Measurements from ENCODE around the gene DEK.

DNA sequence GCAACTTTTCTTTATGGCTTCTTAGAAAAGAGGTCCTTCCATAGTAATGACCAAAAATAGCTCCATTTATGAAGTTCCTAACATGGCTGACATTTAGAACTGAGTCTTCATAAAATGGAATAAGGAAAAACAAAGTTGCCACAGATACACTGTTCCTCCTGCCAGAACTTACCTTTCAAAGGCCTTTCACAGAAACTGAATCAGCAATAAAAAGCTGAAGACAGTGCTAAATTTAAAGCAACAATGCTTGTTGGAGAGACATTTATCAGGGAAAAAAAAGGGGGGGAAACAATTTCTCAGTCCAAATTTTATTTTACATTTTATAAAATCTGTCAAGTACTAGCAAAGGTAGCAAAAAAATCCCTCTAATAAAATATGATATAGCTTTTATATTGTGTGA lies 17.3 kb downstream of the DEK start:
- TF ChIP-seq, protein P1, sequence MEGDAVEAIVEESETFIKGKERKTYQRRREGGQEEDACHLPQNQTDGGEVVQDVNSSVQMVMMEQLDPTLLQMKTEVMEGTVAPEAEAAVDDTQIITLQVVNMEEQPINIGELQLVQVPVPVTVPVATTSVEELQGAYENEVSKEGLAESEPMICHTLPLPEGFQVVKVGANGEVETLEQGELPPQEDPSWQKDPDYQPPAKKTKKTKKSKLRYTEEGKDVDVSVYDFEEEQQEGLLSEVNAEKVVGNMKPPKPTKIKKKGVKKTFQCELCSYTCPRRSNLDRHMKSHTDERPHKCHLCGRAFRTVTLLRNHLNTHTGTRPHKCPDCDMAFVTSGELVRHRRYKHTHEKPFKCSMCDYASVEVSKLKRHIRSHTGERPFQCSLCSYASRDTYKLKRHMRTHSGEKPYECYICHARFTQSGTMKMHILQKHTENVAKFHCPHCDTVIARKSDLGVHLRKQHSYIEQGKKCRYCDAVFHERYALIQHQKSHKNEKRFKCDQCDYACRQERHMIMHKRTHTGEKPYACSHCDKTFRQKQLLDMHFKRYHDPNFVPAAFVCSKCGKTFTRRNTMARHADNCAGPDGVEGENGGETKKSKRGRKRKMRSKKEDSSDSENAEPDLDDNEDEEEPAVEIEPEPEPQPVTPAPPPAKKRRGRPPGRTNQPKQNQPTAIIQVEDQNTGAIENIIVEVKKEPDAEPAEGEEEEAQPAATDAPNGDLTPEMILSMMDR (IDR thresholded peaks at IDR 0.05 in 2 of 3, conservative IDR thresholded peaks at IDR 0.05 in 1 of 3; ENCODE audit: borderline replicate concordance in 1 of 3, insufficient read depth in 1 of 3, low read depth in 2 of 3, low read length in 2 of 3) = no peak
- no peak for TF ChIP-seq EZH2 (IDR thresholded peaks at IDR 0.05)
- TF ChIP-seq EZH2phosphoT487 (IDR thresholded peaks at IDR 0.05; ENCODE audit: borderline replicate concordance) = no peak
- TF ChIP-seq RAD21 (IDR thresholded peaks at IDR 0.05; ENCODE audit: low read depth) = no peak
- no peak for TF ChIP-seq POLR2A (IDR thresholded peaks at IDR 0.05; ENCODE audit: borderline replicate concordance, extremely low read depth, insufficient read depth, insufficient read length)
- TF ChIP-seq, protein P2, sequence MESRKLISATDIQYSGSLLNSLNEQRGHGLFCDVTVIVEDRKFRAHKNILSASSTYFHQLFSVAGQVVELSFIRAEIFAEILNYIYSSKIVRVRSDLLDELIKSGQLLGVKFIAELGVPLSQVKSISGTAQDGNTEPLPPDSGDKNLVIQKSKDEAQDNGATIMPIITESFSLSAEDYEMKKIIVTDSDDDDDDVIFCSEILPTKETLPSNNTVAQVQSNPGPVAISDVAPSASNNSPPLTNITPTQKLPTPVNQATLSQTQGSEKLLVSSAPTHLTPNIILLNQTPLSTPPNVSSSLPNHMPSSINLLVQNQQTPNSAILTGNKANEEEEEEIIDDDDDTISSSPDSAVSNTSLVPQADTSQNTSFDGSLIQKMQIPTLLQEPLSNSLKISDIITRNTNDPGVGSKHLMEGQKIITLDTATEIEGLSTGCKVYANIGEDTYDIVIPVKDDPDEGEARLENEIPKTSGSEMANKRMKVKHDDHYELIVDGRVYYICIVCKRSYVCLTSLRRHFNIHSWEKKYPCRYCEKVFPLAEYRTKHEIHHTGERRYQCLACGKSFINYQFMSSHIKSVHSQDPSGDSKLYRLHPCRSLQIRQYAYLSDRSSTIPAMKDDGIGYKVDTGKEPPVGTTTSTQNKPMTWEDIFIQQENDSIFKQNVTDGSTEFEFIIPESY (IDR thresholded peaks at IDR 0.05; ENCODE audit: extremely low read depth, insufficient replicate concordance, low read length) = no peak
- TF ChIP-seq, protein P3, sequence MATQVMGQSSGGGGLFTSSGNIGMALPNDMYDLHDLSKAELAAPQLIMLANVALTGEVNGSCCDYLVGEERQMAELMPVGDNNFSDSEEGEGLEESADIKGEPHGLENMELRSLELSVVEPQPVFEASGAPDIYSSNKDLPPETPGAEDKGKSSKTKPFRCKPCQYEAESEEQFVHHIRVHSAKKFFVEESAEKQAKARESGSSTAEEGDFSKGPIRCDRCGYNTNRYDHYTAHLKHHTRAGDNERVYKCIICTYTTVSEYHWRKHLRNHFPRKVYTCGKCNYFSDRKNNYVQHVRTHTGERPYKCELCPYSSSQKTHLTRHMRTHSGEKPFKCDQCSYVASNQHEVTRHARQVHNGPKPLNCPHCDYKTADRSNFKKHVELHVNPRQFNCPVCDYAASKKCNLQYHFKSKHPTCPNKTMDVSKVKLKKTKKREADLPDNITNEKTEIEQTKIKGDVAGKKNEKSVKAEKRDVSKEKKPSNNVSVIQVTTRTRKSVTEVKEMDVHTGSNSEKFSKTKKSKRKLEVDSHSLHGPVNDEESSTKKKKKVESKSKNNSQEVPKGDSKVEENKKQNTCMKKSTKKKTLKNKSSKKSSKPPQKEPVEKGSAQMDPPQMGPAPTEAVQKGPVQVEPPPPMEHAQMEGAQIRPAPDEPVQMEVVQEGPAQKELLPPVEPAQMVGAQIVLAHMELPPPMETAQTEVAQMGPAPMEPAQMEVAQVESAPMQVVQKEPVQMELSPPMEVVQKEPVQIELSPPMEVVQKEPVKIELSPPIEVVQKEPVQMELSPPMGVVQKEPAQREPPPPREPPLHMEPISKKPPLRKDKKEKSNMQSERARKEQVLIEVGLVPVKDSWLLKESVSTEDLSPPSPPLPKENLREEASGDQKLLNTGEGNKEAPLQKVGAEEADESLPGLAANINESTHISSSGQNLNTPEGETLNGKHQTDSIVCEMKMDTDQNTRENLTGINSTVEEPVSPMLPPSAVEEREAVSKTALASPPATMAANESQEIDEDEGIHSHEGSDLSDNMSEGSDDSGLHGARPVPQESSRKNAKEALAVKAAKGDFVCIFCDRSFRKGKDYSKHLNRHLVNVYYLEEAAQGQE (IDR thresholded peaks at IDR 0.05; ENCODE audit: low read depth) = no peak
- TF ChIP-seq JUND (IDR thresholded peaks at IDR 0.05) = no peak
- no peak for TF ChIP-seq SIN3A (IDR thresholded peaks at IDR 0.05; ENCODE audit: low read depth)
- TF ChIP-seq POLR2AphosphoS5 (IDR thresholded peaks at IDR 0.05; ENCODE audit: low read depth, low read length) = no peak
- TF ChIP-seq, protein P4, sequence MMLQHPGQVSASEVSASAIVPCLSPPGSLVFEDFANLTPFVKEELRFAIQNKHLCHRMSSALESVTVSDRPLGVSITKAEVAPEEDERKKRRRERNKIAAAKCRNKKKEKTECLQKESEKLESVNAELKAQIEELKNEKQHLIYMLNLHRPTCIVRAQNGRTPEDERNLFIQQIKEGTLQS (IDR thresholded peaks at IDR 0.05) = no peak

Data from HCT116 (cell line).